ENCODE measurements around the gene SFXN5.

DNA sequence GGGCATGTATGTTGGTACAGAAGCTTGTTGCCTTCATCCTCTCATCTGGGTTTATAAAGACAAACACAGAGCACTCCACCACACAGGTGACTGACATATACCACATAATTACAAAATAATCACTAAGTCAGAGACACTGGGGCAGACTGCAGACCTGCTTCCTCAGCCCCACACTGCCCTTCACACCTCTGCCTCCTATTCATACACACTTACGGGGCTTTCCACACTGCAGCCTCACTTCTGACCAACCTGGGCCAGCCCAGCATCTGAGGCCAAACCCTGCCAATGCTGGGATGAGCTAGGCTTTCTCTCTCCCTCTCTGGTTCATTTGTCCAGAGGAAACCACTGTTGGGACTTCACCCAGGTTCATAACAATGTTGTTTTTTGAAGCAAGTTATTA is 149.7 kb downstream of the SFXN5 start:
- TF ChIP-seq, protein P1, sequence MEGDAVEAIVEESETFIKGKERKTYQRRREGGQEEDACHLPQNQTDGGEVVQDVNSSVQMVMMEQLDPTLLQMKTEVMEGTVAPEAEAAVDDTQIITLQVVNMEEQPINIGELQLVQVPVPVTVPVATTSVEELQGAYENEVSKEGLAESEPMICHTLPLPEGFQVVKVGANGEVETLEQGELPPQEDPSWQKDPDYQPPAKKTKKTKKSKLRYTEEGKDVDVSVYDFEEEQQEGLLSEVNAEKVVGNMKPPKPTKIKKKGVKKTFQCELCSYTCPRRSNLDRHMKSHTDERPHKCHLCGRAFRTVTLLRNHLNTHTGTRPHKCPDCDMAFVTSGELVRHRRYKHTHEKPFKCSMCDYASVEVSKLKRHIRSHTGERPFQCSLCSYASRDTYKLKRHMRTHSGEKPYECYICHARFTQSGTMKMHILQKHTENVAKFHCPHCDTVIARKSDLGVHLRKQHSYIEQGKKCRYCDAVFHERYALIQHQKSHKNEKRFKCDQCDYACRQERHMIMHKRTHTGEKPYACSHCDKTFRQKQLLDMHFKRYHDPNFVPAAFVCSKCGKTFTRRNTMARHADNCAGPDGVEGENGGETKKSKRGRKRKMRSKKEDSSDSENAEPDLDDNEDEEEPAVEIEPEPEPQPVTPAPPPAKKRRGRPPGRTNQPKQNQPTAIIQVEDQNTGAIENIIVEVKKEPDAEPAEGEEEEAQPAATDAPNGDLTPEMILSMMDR (IDR thresholded peaks at IDR 0.05; ENCODE audit: control extremely low read depth in 1 of 3, insufficient read depth in 1 of 3, low read depth in 1 of 3, low read length in 3 of 3) = no peak
- no peak for TF ChIP-seq EZH2 (IDR thresholded peaks at IDR 0.05; ENCODE audit: low read depth, low read length, severe bottlenecking)
- TF ChIP-seq, protein P2, sequence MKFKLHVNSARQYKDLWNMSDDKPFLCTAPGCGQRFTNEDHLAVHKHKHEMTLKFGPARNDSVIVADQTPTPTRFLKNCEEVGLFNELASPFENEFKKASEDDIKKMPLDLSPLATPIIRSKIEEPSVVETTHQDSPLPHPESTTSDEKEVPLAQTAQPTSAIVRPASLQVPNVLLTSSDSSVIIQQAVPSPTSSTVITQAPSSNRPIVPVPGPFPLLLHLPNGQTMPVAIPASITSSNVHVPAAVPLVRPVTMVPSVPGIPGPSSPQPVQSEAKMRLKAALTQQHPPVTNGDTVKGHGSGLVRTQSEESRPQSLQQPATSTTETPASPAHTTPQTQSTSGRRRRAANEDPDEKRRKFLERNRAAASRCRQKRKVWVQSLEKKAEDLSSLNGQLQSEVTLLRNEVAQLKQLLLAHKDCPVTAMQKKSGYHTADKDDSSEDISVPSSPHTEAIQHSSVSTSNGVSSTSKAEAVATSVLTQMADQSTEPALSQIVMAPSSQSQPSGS (IDR thresholded peaks at IDR 0.05; ENCODE audit: low read length) = no peak
- TF ChIP-seq POLR2AphosphoS5 (IDR thresholded peaks at IDR 0.05; ENCODE audit: low read depth, low read length) = no peak
